Measurements from ENCODE around the gene ZNF70. TPM values are rescaled to one million over a fixed set of nuclear protein-coding genes. Genes with fewer than 3 reads are reported as not detected.

The ZNF70 gene
- total RNA-seq, 1 experiment from 2014 or later, result 3.2 TPM

- in situ Hi-C loops (cut with HindIII; ENCODE audit: low pct_unique_long_range_greater_than_20kb, low sequenced_read_pairs) (no loop called here), intact Hi-C loops (cut with micrococcal nuclease; ENCODE audit: unreplicated experiment) (no loop called here)
- ATAC-seq (no peak), DNase-seq (ENCODE audit: low read depth, low spot score) (no peak)
- ChIA-PET CTCF (no interaction called here), POLR2A (no interaction called here)
- H3K27ac ChIP-seq (ENCODE audit: low read length), result no peak overlapping the region
- H3K4me1 ChIP-seq (ENCODE audit: control insufficient read depth, insufficient read depth, low read length), result no peaks in the 10 kb centered on the region
- no peak for TF ChIP-seq POLR2AphosphoS5 (IDR thresholded peaks at IDR 0.05; ENCODE audit: low read depth, low read length)
- TF ChIP-seq, protein P1, sequence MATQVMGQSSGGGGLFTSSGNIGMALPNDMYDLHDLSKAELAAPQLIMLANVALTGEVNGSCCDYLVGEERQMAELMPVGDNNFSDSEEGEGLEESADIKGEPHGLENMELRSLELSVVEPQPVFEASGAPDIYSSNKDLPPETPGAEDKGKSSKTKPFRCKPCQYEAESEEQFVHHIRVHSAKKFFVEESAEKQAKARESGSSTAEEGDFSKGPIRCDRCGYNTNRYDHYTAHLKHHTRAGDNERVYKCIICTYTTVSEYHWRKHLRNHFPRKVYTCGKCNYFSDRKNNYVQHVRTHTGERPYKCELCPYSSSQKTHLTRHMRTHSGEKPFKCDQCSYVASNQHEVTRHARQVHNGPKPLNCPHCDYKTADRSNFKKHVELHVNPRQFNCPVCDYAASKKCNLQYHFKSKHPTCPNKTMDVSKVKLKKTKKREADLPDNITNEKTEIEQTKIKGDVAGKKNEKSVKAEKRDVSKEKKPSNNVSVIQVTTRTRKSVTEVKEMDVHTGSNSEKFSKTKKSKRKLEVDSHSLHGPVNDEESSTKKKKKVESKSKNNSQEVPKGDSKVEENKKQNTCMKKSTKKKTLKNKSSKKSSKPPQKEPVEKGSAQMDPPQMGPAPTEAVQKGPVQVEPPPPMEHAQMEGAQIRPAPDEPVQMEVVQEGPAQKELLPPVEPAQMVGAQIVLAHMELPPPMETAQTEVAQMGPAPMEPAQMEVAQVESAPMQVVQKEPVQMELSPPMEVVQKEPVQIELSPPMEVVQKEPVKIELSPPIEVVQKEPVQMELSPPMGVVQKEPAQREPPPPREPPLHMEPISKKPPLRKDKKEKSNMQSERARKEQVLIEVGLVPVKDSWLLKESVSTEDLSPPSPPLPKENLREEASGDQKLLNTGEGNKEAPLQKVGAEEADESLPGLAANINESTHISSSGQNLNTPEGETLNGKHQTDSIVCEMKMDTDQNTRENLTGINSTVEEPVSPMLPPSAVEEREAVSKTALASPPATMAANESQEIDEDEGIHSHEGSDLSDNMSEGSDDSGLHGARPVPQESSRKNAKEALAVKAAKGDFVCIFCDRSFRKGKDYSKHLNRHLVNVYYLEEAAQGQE (IDR thresholded peaks at IDR 0.05; ENCODE audit: insufficient read depth in 1 of 2, low read depth in 2 of 2, low read length in 1 of 2), result no peak
- no peak for TF ChIP-seq SIN3A (IDR thresholded peaks at IDR 0.05; ENCODE audit: borderline replicate concordance, insufficient read depth, low read depth, low read length)
- TF ChIP-seq, protein P2, sequence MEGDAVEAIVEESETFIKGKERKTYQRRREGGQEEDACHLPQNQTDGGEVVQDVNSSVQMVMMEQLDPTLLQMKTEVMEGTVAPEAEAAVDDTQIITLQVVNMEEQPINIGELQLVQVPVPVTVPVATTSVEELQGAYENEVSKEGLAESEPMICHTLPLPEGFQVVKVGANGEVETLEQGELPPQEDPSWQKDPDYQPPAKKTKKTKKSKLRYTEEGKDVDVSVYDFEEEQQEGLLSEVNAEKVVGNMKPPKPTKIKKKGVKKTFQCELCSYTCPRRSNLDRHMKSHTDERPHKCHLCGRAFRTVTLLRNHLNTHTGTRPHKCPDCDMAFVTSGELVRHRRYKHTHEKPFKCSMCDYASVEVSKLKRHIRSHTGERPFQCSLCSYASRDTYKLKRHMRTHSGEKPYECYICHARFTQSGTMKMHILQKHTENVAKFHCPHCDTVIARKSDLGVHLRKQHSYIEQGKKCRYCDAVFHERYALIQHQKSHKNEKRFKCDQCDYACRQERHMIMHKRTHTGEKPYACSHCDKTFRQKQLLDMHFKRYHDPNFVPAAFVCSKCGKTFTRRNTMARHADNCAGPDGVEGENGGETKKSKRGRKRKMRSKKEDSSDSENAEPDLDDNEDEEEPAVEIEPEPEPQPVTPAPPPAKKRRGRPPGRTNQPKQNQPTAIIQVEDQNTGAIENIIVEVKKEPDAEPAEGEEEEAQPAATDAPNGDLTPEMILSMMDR (IDR thresholded peaks at IDR 0.05), result no peak
- no peak for TF ChIP-seq TCF7L2 (IDR thresholded peaks at IDR 0.05; ENCODE audit: low read depth, low read length)
- no peaks in the 10 kb centered on the region for H3K36me3 ChIP-seq (ENCODE audit: control insufficient read depth, insufficient read depth, low read length)
- H3K27me3 ChIP-seq (ENCODE audit: control insufficient read depth, insufficient read depth, low read length), result no peaks in the 10 kb centered on the region
- H3K4me3 ChIP-seq (ENCODE audit: low read depth in 2 of 2, low read length in 2 of 2), result no peak overlapping the region
- H3K9me3 ChIP-seq (ENCODE audit: control insufficient read depth, insufficient read depth, low read depth, low read length), result no peaks in the 10 kb centered on the region
- BruUV-seq (replicated peaks), result no TSS peak
Measured at GRCh38 chr22:23696326-23696851, 54.5 kb downstream of the ZNF70 start.

GRCh38 chr22:23695571-23696325, 55.2 kb downstream of the ZNF70 start:
- no peaks in the 10 kb centered on the region for H3K9me3 ChIP-seq (ENCODE audit: control insufficient read depth, insufficient read depth, low read depth, low read length)
- H3K36me3 ChIP-seq (ENCODE audit: control insufficient read depth, insufficient read depth, low read length), result no peaks in the 10 kb centered on the region
- ChIA-PET POLR2A (interaction anchor here (0.7 kb wide), 1 partner anchor 22 kb away, joined by 3 read pairs; no protein-coding TSS in a partner anchor), CTCF (no interaction called here)
- no peak for DNase-seq (ENCODE audit: low read depth, low spot score)
- no peak for ATAC-seq
- no peak overlapping the region for H3K4me3 ChIP-seq (ENCODE audit: low read depth in 2 of 2, low read length in 2 of 2)
- no peak overlapping the region for H3K27ac ChIP-seq (ENCODE audit: low read length)
- in situ Hi-C loops (cut with HindIII; ENCODE audit: low pct_unique_long_range_greater_than_20kb, low sequenced_read_pairs) (no loop called here), intact Hi-C loops (cut with micrococcal nuclease; ENCODE audit: unreplicated experiment) (no loop called here)
- TF ChIP-seq POLR2AphosphoS5 (IDR thresholded peaks at IDR 0.05; ENCODE audit: low read depth, low read length) (no peak), SIN3A (IDR thresholded peaks at IDR 0.05; ENCODE audit: borderline replicate concordance, insufficient read depth, low read depth, low read length) (no peak), TCF7L2 (IDR thresholded peaks at IDR 0.05; ENCODE audit: low read depth, low read length) (no peak)
- TF ChIP-seq, protein P2 (IDR thresholded peaks at IDR 0.05), result no peak
- TF ChIP-seq, protein P1 (IDR thresholded peaks at IDR 0.05; ENCODE audit: insufficient read depth in 1 of 2, low read depth in 2 of 2, low read length in 1 of 2), result no peak
- no peaks in the 10 kb centered on the region for H3K4me1 ChIP-seq (ENCODE audit: control insufficient read depth, insufficient read depth, low read length)
- H3K27me3 ChIP-seq (ENCODE audit: control insufficient read depth, insufficient read depth, low read length), result no peaks in the 10 kb centered on the region
- no TSS peak for BruUV-seq (replicated peaks)
